Measurements from ENCODE around the gene FAM240A. TPM values are rescaled to one million over a fixed set of nuclear protein-coding genes. Genes with fewer than 3 reads are reported as not detected.

The FAM240A gene
- polyA plus RNA-seq, 3 donors from 2014 or later, result not detected

DNA sequence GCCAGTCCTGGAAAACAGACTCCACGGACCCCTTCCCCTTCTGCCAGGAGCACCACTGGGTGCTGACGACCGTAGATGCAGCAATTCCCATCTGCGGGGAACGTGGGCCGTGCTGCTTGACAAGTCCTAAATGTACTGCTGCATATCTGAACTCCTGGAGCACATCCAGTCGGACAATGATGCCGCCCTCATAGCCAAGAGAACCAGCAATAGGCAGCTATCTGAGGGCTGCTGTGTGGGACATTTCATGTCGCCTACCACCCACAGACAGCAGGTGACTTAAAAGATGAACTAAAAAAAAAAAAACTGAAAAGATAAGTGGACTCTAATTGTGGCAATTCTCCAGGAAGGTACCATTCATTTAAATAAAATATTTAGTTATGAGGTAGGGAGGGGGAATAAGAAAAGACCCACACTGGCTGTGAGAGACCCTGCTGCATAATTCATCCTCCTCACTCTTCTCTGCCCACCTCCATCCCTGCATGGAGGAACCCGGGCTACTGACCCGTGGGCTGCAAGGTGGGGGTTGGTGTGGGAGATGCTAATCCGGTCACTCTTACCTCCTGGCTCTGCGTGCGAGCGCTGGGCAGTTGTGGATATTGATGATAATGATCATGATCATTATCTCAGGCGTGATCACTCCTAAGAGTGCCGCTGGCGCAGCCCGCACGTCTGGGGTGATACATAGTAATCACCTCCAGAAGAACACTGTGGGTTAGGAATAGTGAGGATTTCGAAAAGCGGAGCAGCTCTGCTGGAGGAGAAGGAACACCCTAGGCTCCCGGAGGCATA is 52.8 kb downstream of the FAM240A start:
- H3K4me1 Mint-ChIP-seq, result no peaks in the 10 kb centered on the region
- peaks cover 0 to 10% (median 7%) of the 10 kb centered on the region in 3 donors for H3K27me3 Mint-ChIP-seq (ENCODE audit: low read depth in 3 of 3)
- no peaks in the 10 kb centered on the region for H3K9me3 Mint-ChIP-seq
- no peak overlapping the region for H3K4me3 Mint-ChIP-seq
- no peak overlapping the region for H3K27ac Mint-ChIP-seq
- DNase-seq, result no peak
- H3K36me3 Mint-ChIP-seq, result no peaks in the 10 kb centered on the region

DNA sequence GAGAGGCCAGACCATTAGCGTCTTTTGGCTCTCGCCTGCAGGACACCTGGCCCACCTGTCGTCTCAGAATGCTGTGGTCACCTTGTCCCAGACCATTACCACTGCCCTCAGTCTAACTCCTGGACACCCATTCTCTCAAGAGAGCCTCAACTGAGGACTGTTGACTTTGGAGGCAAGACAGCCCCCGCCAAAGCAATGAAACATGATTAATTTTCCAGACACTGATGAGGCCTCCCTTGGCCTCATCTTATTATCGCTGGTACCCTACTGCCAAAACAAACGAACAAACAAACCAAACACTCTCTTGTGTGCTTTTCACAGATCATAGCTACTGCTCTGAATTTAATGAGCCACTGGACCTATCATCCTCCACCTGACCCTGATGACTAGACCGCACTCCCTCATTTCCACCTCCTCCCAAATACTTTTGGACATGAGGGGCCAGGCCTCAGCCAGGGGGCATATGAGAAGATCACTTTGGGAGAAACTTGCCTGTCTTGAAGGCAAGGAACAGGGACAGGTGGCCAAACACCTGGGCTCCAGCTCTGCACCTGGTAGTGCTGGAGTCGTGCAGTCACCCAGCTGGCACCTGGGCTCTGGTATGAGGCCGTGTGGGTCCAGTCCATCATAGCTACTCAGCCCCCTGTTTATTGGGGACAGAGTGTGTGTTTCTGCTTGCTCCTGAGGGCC is 53.6 kb downstream of the FAM240A start:
- Mint-ChIP-seq H3K27me3 (ENCODE audit: low read depth in 3 of 3) (peaks cover 0 to 10% (median 7%) of the 10 kb centered on the region in 3 donors), H3K36me3 (no peaks in the 10 kb centered on the region), H3K27ac (no peak overlapping the region), H3K4me1 (no peaks in the 10 kb centered on the region), H3K9me3 (no peaks in the 10 kb centered on the region), H3K4me3 (no peak overlapping the region)
- DNase-seq, result no peak

DNA sequence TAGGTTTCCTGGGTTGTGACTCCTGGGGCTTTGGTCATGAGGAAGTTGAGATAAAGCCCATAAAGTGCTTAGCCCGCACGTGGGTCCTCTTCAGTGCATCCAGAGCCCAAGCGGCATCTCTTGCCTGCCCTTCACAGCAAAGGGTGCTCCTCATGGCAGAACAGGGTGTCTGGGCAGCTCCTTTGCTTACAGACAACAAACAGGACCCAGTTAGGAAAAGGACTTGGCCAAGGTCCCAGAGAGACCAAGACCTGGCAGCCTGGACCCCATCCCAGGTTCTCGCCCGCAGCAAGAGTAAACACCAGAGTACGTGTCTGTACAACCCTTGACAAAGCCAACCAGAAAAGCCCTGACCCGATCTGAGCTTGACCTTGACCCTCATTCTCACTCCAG is 54.1 kb downstream of the FAM240A start:
- no peak for DNase-seq
- H3K36me3 Mint-ChIP-seq, result no peaks in the 10 kb centered on the region
- peaks cover 0 to 10% (median 7%) of the 10 kb centered on the region in 3 donors for H3K27me3 Mint-ChIP-seq (ENCODE audit: low read depth in 3 of 3)
- no peaks in the 10 kb centered on the region for H3K4me1 Mint-ChIP-seq
- H3K9me3 Mint-ChIP-seq, result no peaks in the 10 kb centered on the region
- H3K4me3 Mint-ChIP-seq, result no peak overlapping the region
- H3K27ac Mint-ChIP-seq, result no peak overlapping the region

DNA sequence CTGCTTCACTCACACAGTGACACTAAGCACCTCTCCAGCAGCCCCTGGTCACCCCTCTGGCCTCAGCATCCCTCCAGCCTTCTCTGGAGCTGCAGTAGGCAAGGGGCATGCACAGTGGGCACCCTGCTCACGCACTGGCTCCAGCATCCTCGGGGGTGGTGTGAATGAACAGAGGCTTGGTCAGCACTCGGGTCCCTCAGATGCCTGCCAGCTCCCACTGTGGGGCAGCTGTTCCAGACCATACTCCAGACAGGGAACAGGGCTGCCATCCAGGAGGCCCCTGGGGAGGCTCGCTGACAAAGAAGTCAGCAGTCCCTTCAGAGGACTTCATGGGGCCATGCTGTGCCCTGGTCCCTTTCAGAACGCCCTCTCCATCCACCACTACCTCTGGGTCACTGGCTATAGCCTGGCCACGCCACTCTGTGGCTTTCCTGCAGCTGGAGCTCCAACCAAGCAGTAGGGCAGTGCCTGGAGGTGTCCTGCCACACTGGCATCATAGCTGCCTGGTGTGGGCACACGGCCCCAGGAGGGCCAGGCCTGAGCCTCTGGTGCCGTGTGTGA is 54.8 kb downstream of the FAM240A start:
- H3K27ac Mint-ChIP-seq, result no peak overlapping the region
- no peaks in the 10 kb centered on the region for H3K4me1 Mint-ChIP-seq
- no peaks in the 10 kb centered on the region for H3K36me3 Mint-ChIP-seq
- H3K27me3 Mint-ChIP-seq (ENCODE audit: low read depth in 3 of 3), result peaks cover 0 to 10% (median 7%) of the 10 kb centered on the region in 3 donors
- no peak overlapping the region for H3K4me3 Mint-ChIP-seq
- H3K9me3 Mint-ChIP-seq, result no peaks in the 10 kb centered on the region
- DNase-seq, result no peak

DNA sequence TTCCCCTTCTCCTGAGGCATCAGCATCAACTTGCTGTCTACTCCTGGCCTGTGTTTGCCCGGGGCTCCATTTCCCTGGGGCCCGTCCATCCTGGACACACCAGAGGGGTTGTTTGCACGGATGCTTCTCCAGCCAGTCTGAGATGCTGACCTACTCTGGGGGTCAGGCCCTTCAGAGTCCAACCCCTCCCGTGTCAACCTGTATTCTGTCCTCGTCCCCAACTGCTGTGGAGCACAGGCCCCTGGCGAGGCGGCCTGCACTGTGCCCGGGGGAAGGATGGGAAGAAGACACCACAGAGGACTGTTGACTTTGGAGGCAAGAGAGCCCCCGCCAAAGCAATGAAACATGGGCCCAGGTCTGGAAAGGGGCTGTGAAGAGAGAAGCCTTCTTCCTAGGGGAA is 55.3 kb downstream of the FAM240A start:
- Mint-ChIP-seq H3K27ac (no peak overlapping the region), H3K4me1 (no peaks in the 10 kb centered on the region), H3K36me3 (no peaks in the 10 kb centered on the region), H3K4me3 (no peak overlapping the region), H3K9me3 (no peaks in the 10 kb centered on the region), H3K27me3 (ENCODE audit: low read depth in 3 of 3) (peaks cover 0 to 7% (median 6%) of the 10 kb centered on the region in 3 donors)
- DNase-seq, result no peak

DNA sequence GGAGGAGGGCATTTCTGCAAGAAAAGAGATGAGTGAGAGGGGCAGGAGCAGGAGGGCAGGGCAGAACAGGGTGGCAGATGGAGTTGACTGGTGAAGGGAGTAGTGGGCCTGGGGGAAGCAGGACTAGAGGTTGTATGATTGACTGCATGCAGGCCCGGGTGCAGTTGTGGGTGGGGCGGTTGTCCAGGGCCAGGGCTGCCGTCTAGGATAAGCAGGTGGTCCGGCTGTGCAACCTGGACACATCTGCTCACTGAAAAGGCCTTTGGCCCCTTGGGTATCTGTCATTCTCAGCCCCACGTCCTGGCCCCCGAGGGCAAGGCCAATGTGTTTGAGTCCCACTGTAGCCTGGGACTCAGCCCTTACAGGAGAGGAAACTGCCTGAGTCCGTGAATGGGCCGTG is 55.8 kb downstream of the FAM240A start:
- no peak for DNase-seq
- Mint-ChIP-seq H3K4me3 (no peak overlapping the region), H3K9me3 (no peaks in the 10 kb centered on the region), H3K36me3 (no peaks in the 10 kb centered on the region), H3K4me1 (no peaks in the 10 kb centered on the region), H3K27ac (no peak overlapping the region), H3K27me3 (ENCODE audit: low read depth in 3 of 3) (peaks cover 1 to 5% (median 3%) of the 10 kb centered on the region in 3 donors)

DNA sequence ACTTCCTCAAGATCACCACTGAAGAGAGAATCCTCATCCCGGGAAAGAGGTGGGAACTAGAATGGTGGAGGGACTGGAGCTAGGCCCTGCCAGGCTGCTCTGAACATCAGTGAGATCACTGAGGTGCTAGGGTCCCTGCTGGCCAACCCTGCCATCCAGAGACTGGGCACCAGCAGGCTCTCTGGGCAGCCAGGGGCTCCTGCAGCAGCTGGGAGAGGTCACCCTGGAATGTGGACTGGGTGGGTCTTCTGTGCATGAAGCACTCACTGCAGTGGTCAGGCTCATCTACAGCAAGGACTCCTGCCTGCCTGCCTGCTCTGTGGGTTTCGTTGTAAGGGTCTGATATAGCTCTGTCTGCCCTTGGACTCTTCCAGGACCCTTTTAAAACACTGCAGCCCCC is 56.3 kb downstream of the FAM240A start:
- no peak overlapping the region for H3K27ac Mint-ChIP-seq
- no peaks in the 10 kb centered on the region for H3K36me3 Mint-ChIP-seq
- no peak for DNase-seq
- no peaks in the 10 kb centered on the region for H3K4me1 Mint-ChIP-seq
- H3K4me3 Mint-ChIP-seq, result no peak overlapping the region
- peaks cover 0 to 5% (median 3%) of the 10 kb centered on the region in 3 donors for H3K27me3 Mint-ChIP-seq (ENCODE audit: low read depth in 3 of 3)
- H3K9me3 Mint-ChIP-seq, result no peaks in the 10 kb centered on the region

GRCh38 chr3:46669191-46669999 is 57.1 kb downstream of the FAM240A start:
- H3K4me1 Mint-ChIP-seq, result no peaks in the 10 kb centered on the region
- no peak overlapping the region for H3K4me3 Mint-ChIP-seq
- no peaks in the 10 kb centered on the region for H3K9me3 Mint-ChIP-seq
- peaks cover 0 to 5% (median 3%) of the 10 kb centered on the region in 3 donors for H3K27me3 Mint-ChIP-seq (ENCODE audit: low read depth in 3 of 3)
- H3K27ac Mint-ChIP-seq, result no peak overlapping the region
- DNase-seq, result no peak
- no peaks in the 10 kb centered on the region for H3K36me3 Mint-ChIP-seq

GRCh38 chr3:46670000-46670890 is 57.9 kb downstream of the FAM240A start:
- DNase-seq, result no peak
- Mint-ChIP-seq H3K36me3 (no peaks in the 10 kb centered on the region), H3K27me3 (ENCODE audit: low read depth in 3 of 3) (peaks cover 0 to 5% (median 3%) of the 10 kb centered on the region in 3 donors), H3K4me3 (no peak overlapping the region), H3K27ac (no peak overlapping the region), H3K4me1 (no peaks in the 10 kb centered on the region), H3K9me3 (no peaks in the 10 kb centered on the region)

- no peaks in the 10 kb centered on the region for H3K4me1 Mint-ChIP-seq
- H3K27me3 Mint-ChIP-seq (ENCODE audit: low read depth in 3 of 3), result peaks cover 0 to 5% (median 3%) of the 10 kb centered on the region in 3 donors
- H3K9me3 Mint-ChIP-seq, result no peaks in the 10 kb centered on the region
- DNase-seq, result no peak
- H3K27ac Mint-ChIP-seq, result no peak overlapping the region
- H3K36me3 Mint-ChIP-seq, result no peaks in the 10 kb centered on the region
- H3K4me3 Mint-ChIP-seq, result no peak overlapping the region
Measured at GRCh38 chr3:46670891-46671427, 58.6 kb downstream of the FAM240A start.

GRCh38 chr3:46671541-46672348 is 59.4 kb downstream of the FAM240A start:
- no peak for DNase-seq
- Mint-ChIP-seq H3K4me1 (no peaks in the 10 kb centered on the region), H3K27ac (no peak overlapping the region), H3K9me3 (no peaks in the 10 kb centered on the region), H3K27me3 (ENCODE audit: low read depth in 3 of 3) (peaks cover 0 to 3% (median 2%) of the 10 kb centered on the region in 3 donors), H3K36me3 (no peaks in the 10 kb centered on the region), H3K4me3 (no peak overlapping the region)

DNA sequence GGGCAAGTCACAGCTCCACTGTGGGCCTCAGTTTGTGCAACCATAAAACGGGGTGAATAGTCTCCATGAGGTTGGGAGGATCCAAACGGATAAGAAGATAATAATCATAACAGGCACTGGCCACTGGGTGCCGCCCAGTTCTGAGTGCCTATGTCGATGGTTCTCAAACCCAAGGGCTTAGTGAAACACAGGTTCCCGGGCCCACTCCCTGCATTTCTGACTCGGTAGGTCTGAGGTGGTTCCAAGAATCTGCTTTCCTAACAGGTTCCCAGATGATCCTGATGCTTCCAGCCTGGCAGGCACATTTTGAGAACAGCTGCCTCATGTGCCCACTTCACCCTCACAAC is 60.0 kb downstream of the FAM240A start:
- Mint-ChIP-seq H3K4me3 (no peak overlapping the region), H3K4me1 (no peaks in the 10 kb centered on the region), H3K9me3 (no peaks in the 10 kb centered on the region), H3K27me3 (ENCODE audit: low read depth in 3 of 3) (peaks cover 0 to 3% (median 0%) of the 10 kb centered on the region in 3 donors), H3K27ac (no peak overlapping the region), H3K36me3 (no peaks in the 10 kb centered on the region)
- no peak for DNase-seq
